IMR-90 (cell line): ENCODE measurements around the gene TEX261. TPM values are rescaled to one million over a fixed set of nuclear protein-coding genes. Genes with fewer than 3 reads are reported as not detected.

Source experiments
- ATAC-seq: fragments of 200-7000 bp; cut with Tn5 transposase; 2 replicates; pipeline ENCODE4 v1.9.1; 2020; ENCODE audit warnings: low read depth, mild to moderate bottlenecking, moderate library complexity
- BruUV-seq: library from RNA; stranded (reverse); fragments of 400-500 nt; replicated peaks from 2 replicates; lab custom pipeline; 2021; lab: Mats Ljungman, UMichigan
- CTCF ChIA-PET: fragments of 300-600 bp; formaldehyde crosslinking; extraction: SDS; loops from one replicate; lab custom pipeline; 2021; ENCODE audit warnings: antibody characterized with exemption; lab: Yijun Ruan, JAX
- POLR2A ChIA-PET: fragments of 300-600 bp; sonication (Branson Sonifier 250); formaldehyde crosslinking; loops from one replicate; lab custom pipeline; 2022; ENCODE audit warnings: antibody characterized with exemption; ENCODE audit not compliant: unreplicated experiment; lab: Charles Lee
- DNase-seq: peaks from one replicate; pipeline ENCODE4 v3.0.0; 2013
- H2AFZ ChIP-seq: replicated peaks from 2 replicates; pipeline ENCODE3; 2013; ENCODE audit warnings: low read length, mild to moderate bottlenecking; ENCODE audit not compliant: poor library complexity
- H2AK5ac ChIP-seq: 2 replicates; pipeline ENCODE4 v1.6.1; 2013; ENCODE audit warnings: low read depth, low read length, inconsistent platforms
- H2AK9ac ChIP-seq: replicated peaks from 2 replicates; pipeline ENCODE3; 2013; ENCODE audit warnings: mild to moderate bottlenecking, low read depth, low read length, moderate library complexity; ENCODE audit not compliant: poor library complexity
- H2BK120ac ChIP-seq: 2 replicates; pipeline ENCODE4 v1.6.1; 2013; ENCODE audit warnings: low read depth, low read length, inconsistent platforms
- H2BK15ac ChIP-seq: 3 replicates; pipeline ENCODE4 v1.6.1; 2013; ENCODE audit warnings: low read depth, low read length, inconsistent platforms
- H2BK20ac ChIP-seq: 2 replicates; pipeline ENCODE4 v1.6.1; 2013; ENCODE audit warnings: low read depth, mild to moderate bottlenecking, inconsistent platforms, low read length, moderate library complexity
- H2BK5ac ChIP-seq: 2 replicates; pipeline ENCODE4 v1.6.1; 2013; ENCODE audit warnings: mild to moderate bottlenecking, low read depth, low read length, inconsistent platforms; ENCODE audit not compliant: poor library complexity, severe bottlenecking
- H3K14ac ChIP-seq: replicated peaks from 2 replicates; pipeline ENCODE4 v1.6.1; 2013; ENCODE audit warnings: low read depth, low read length, inconsistent platforms
- H3K18ac ChIP-seq: 2 replicates; pipeline ENCODE4 v1.6.1; 2013; ENCODE audit warnings: low read depth, low read length, control low read depth
- H3K23ac ChIP-seq: 2 replicates; pipeline ENCODE4 v1.6.1; 2013; ENCODE audit warnings: low read depth, low read length, inconsistent platforms
- H3K27ac ChIP-seq: 2 replicates; pipeline ENCODE4 v1.5.1; 2013; ENCODE audit warnings: mild to moderate bottlenecking, control low read depth, low read length; ENCODE audit not compliant: insufficient read depth
- H3K27me3 ChIP-seq: 2 replicates; pipeline ENCODE4 v1.6.1; 2013; ENCODE audit warnings: low read length; ENCODE audit not compliant: control insufficient read depth, insufficient read depth
- H3K36me3 ChIP-seq: 2 replicates; pipeline ENCODE4 v1.6.1; 2013; ENCODE audit warnings: low read length, mixed read lengths; ENCODE audit not compliant: control insufficient read depth, insufficient read depth
- H3K4ac ChIP-seq: 2 replicates; pipeline ENCODE4 v1.6.1; 2013; ENCODE audit warnings: low read depth, low read length, inconsistent platforms
- H3K4me1 ChIP-seq: 2 replicates; pipeline ENCODE4 v1.6.1; 2013; ENCODE audit warnings: low read length, mixed read lengths; ENCODE audit not compliant: control insufficient read depth, insufficient read depth
- H3K4me2 ChIP-seq: 2 replicates; pipeline ENCODE4 v1.6.1; 2013; ENCODE audit warnings: low read depth, mild to moderate bottlenecking, control low read depth, low read length, moderate library complexity
- H3K4me3 ChIP-seq: 2 replicates; pipeline ENCODE4 v1.5.1; 2013; ENCODE audit warnings: low read depth, mild to moderate bottlenecking, control low read depth, low read length, moderate library complexity; ENCODE audit not compliant: insufficient read depth
- H3K56ac ChIP-seq: 2 replicates; pipeline ENCODE4 v1.6.1; 2013; ENCODE audit warnings: low read length, inconsistent platforms; ENCODE audit not compliant: insufficient read depth; ENCODE audit errors: extremely low read depth
- H3K79me1 ChIP-seq, 2 experiments: 2 replicates each; pipeline ENCODE4 v1.6.1; 2013; ENCODE audit warnings: low read length in 2 of 2, inconsistent platforms in 1 of 2, low read depth in 1 of 2
- H3K9ac ChIP-seq: 2 replicates; pipeline ENCODE4 v1.6.1; 2013; ENCODE audit warnings: low read depth, low read length, control low read depth
- H3K9me1 ChIP-seq: 2 replicates; pipeline ENCODE4 v1.6.1; 2013; ENCODE audit warnings: low read length, inconsistent platforms; ENCODE audit not compliant: insufficient read depth
- H3K9me3 ChIP-seq: 2 replicates; pipeline ENCODE4 v1.6.1; 2013; ENCODE audit warnings: low read length; ENCODE audit not compliant: control insufficient read depth, insufficient read depth
- H4K20me1 ChIP-seq: 2 replicates; pipeline ENCODE4 v1.6.1; 2013; ENCODE audit warnings: low read length, inconsistent platforms; ENCODE audit not compliant: insufficient read depth
- H4K5ac ChIP-seq: 2 replicates; pipeline ENCODE4 v1.6.1; 2013; ENCODE audit warnings: mild to moderate bottlenecking, low read depth, low read length, control low read depth
- H4K8ac ChIP-seq, 2 experiments: 2 replicates each; pipeline ENCODE4 v1.6.1; 2013; ENCODE audit warnings: low read depth in 2 of 2, low read length in 2 of 2, control low read depth in 1 of 2, inconsistent platforms in 1 of 2
- H4K91ac ChIP-seq: 2 replicates; pipeline ENCODE4 v1.6.1; 2013; ENCODE audit warnings: low read depth, low read length, inconsistent platforms; ENCODE audit not compliant: insufficient read depth
- CEBPB ChIP-seq: IDR thresholded peaks from 2 replicates; pipeline ENCODE4 v1.6.1; 2012; ENCODE audit warnings: low read depth, low read length, improper control_type of control experiment
- MXI1 ChIP-seq: IDR thresholded peaks from 2 replicates; pipeline ENCODE4 v1.6.1; 2012; ENCODE audit warnings: low read depth, mild to moderate bottlenecking, low read length, moderate library complexity, borderline replicate concordance
- NFE2L2 ChIP-seq: fragments of 150-350 bp; IDR thresholded peaks from 2 replicates; pipeline ENCODE4 v1.6.1; 2016; ENCODE audit warnings: low read depth, mild to moderate bottlenecking, low read length
- RFX5 ChIP-seq: IDR thresholded peaks from 2 replicates; pipeline ENCODE4 v1.8.0; 2012; ENCODE audit warnings: low read depth, mild to moderate bottlenecking, low read length, moderate library complexity
- whole genome bisulfite sequencing, 2 experiments: methylation state at CpG; one replicate each; pipeline versions ENCODE4 v1.1.5 to v1.1.7; 2013; ENCODE audit warnings: missing lambda C conversion rate in 2 of 2; ENCODE audit not compliant: insufficient read length in 1 of 2; ENCODE audit errors: extremely low coverage in 2 of 2; 5-methylcytosine and 5-hydroxymethylcytosine counted together
- dilution Hi-C: fragments of 300-500 bp; cut with HindIII; formaldehyde crosslinking; loops from one replicate; pipeline ENCODE4 v1.14.3; 2018; ENCODE audit warnings: low sequenced_read_pairs; ENCODE audit not compliant: unreplicated experiment
- in situ Hi-C: fragments of 300-500 bp; cut with MboI; formaldehyde crosslinking; loops from 3 replicates; pipeline ENCODE4 v1.14.3; 2019; ENCODE audit warnings: low sequenced_read_pairs, inconsistent platforms, mixed read lengths
- intact Hi-C: fragments of 100-400 bp; cut with micrococcal nuclease; formaldehyde crosslinking; loops from 2 replicates; pipeline ENCODE4 v1.10.0; 2022
- polyA plus RNA-seq, 3 experiments: library from polyadenylated mRNA; depleted of rRNA; stranded (reverse); fragments of >200 nt; gene quantifications; 2 replicates each; pipeline ENCODE4 v1.2.3, GENCODE V29; 2012; ENCODE audit warnings: low replicate concordance in 1 of 3
- total RNA-seq: library from RNA; depleted of rRNA; stranded (reverse); fragments of >200 nt; gene quantifications from 2 replicates; pipeline ENCODE4 v1.2.3, GENCODE V29; 2012

The TEX261 gene
- total and polyA plus RNA-seq, 2 of the 4 experiments (the other 2 are of a cell fraction), result 26.3 to 69.8 TPM

DNA sequence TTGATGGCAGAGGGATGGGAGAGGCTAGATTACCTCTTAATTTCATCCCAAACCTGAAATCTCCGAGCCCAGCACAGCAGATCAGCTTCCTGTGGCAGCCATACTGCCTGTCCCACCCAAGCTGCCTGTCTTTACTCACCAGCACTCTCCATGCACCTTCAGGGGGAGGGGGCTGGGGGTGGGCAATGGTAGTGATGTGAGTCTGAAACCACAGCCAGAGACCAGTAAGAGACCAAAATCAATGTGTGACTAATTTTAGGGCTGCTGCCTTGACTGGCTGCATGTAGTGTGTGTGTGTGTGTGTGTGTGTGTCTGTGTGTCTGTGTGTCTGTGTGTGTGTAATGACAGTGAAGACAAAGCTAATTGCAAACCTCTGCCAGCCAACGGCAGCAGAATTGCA, 11.7 kb upstream of the TEX261 start:
- Histone ChIP-seq H3K27me3 (peaks cover 8% of the 10 kb centered on the region; the same call in 1 of the 2 replicates), H2BK5ac (no peak overlapping the region), H3K9ac (no peak overlapping the region), H3K9me3 (no peaks in the 10 kb centered on the region), H2BK20ac (no peak overlapping the region), H3K27ac (no peak overlapping the region), H2BK120ac (no peak overlapping the region), H4K91ac (no peak overlapping the region), H3K36me3 (no peaks in the 10 kb centered on the region), H4K8ac (no peak overlapping the region), H2AK9ac (no peak overlapping the region), H3K23ac (no peak overlapping the region), H3K4me3 (no peak overlapping the region), H3K4me1 (no peaks in the 10 kb centered on the region), H3K14ac (no peak overlapping the region), H2BK15ac (no peak overlapping the region), H4K20me1 (no peaks in the 10 kb centered on the region), H2AK5ac (no peak overlapping the region), H3K4me2 (no peak overlapping the region), H4K5ac (no peak overlapping the region), H3K79me1 (no peaks in the 10 kb centered on the region), H3K18ac (no peak overlapping the region), H3K4ac (no peak overlapping the region), H3K56ac (no peak overlapping the region), H3K9me1 (no peaks in the 10 kb centered on the region), H2AFZ (no peak overlapping the region)
- no peak for TF ChIP-seq NFE2L2
- no peak for TF ChIP-seq CEBPB
- TF ChIP-seq RFX5, result no peak
- TF ChIP-seq MXI1, result no peak
- CTCF ChIA-PET, result no interaction called here
- intact Hi-C loops, result loop anchor here (10.0 kb wide), 1 partner anchor 118 kb away; no protein-coding TSS in a partner anchor
- in situ Hi-C loops, result no loop called here
- ATAC-seq (no peak), DNase-seq (no peak)
- POLR2A ChIA-PET, result no interaction called here
- WGBS, 2 experiments, result no CpG with 5 or more reads among the region's 2 CpGs
- no TSS peak for BruUV-seq
- dilution Hi-C loops, result no loop called here
